ENCODE data around the gene CYTH1. TPM values are rescaled to one million over a fixed set of nuclear protein-coding genes. Genes with fewer than 3 reads are reported as not detected.
A peak's percentile ranks its signal among the peaks of the same experiment; 100 is the strongest.

CYTH1 gene
- total RNA-seq, 2 donors from 2014 or later = 54.6 to 68.9 TPM

DNA sequence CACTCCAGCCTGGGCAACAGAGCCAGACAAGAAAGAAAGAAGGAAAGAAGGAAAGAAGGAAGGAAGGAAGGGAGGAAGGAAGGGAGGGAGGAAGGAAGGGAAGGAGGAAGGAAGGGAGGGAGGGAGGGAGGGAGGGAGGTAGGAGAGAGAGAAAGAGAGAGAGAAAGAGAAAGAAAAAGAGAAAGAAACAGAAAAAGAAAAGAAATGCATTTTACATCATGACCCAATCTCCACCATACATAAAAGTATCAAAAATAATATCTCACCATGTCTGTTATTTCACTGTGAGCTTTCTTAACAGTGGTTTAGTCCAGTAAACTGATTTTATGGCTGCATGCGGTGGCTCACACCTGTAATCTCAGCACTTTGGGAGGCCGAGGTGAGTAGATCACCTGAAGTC is 70.0 kb downstream of the CYTH1 start:
- intact Hi-C loops (cut with DNase I) = no loop called here
- TF ChIP-seq, protein P1, sequence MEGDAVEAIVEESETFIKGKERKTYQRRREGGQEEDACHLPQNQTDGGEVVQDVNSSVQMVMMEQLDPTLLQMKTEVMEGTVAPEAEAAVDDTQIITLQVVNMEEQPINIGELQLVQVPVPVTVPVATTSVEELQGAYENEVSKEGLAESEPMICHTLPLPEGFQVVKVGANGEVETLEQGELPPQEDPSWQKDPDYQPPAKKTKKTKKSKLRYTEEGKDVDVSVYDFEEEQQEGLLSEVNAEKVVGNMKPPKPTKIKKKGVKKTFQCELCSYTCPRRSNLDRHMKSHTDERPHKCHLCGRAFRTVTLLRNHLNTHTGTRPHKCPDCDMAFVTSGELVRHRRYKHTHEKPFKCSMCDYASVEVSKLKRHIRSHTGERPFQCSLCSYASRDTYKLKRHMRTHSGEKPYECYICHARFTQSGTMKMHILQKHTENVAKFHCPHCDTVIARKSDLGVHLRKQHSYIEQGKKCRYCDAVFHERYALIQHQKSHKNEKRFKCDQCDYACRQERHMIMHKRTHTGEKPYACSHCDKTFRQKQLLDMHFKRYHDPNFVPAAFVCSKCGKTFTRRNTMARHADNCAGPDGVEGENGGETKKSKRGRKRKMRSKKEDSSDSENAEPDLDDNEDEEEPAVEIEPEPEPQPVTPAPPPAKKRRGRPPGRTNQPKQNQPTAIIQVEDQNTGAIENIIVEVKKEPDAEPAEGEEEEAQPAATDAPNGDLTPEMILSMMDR (IDR thresholded peaks at IDR 0.05) = no peak
- peaks cover 9% of the 10 kb centered on the region for H3K4me1 ChIP-seq
- no peaks in the 10 kb centered on the region for H3K27me3 ChIP-seq
- peaks cover 6% of the 10 kb centered on the region for H3K36me3 ChIP-seq
- DNase-seq = no peak
- H3K9ac ChIP-seq (ENCODE audit: low read depth in 2 of 2, low read length in 2 of 2) = no peak overlapping the region
- no peaks in the 10 kb centered on the region for H3K9me3 ChIP-seq
- no peak overlapping the region for H3K4me3 ChIP-seq
- no peak overlapping the region for H3K27ac ChIP-seq

DNA sequence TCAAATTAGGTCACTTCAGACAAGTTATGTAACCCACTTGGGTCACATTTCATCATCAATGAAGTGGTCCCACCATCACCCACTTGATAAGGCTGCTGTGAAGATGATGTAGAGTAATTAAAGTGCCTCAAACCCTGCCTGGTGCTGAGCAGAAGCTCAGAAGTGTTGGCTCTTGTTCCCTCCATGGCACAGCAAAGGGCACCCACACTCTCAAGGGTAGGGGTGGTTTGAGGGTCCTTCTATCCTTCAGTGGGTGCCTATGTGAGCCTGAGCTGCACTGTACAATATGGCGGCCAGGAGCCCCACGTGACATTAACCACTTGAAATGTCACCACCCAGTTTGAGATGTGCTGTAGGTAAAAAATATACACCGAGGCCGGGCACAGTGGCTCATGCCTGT is 71.5 kb downstream of the CYTH1 start:
- Histone ChIP-seq H3K9me3 (no peaks in the 10 kb centered on the region), H3K9ac (ENCODE audit: low read depth in 2 of 2, low read length in 2 of 2) (peak overlapping the region in 1 of 2 donors; percentile 12), H3K27me3 (no peaks in the 10 kb centered on the region), H3K36me3 (peaks cover 6% of the 10 kb centered on the region), H3K4me3 (no peak overlapping the region), H3K4me1 (peaks cover 3% of the 10 kb centered on the region), H3K27ac (no peak overlapping the region)
- intact Hi-C loops (cut with DNase I) = no loop called here
- DNase-seq = no peak
- TF ChIP-seq, protein P1 (IDR thresholded peaks at IDR 0.05) = no peak

DNA sequence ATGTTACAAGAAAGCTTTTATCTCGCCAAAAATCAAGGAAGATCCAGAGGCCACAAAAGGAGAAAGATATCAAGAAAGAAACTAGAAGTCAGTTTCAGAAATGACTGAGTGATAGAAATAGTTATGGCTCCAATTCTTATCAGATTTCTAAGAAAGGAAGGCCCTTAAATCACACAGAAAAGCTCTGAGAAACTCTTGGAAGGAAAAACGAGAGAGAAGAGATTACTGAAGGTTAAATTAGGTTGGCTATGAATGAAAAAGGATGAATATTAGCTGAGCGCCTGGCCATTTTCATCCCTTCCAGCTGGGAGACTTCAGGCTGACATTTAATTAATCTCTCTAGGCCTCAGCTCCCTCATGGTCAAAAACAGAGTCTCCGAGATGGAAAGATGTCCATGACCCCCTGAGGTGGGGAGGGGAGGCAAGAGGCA is 72.3 kb downstream of the CYTH1 start:
- Histone ChIP-seq H3K9me3 (no peaks in the 10 kb centered on the region), H3K27me3 (no peaks in the 10 kb centered on the region), H3K9ac (ENCODE audit: low read depth in 2 of 2, low read length in 2 of 2) (no peak overlapping the region), H3K4me3 (no peak overlapping the region), H3K27ac (no peak overlapping the region), H3K36me3 (peaks cover 12% of the 10 kb centered on the region), H3K4me1 (peaks cover 3% of the 10 kb centered on the region)
- TF ChIP-seq, protein P1 (IDR thresholded peaks at IDR 0.05) = no peak
- intact Hi-C loops (cut with DNase I) = loop anchor here (2.0 to 5.0 kb wide), 2 partner anchors 33 to 213 kb away; no protein-coding TSS in a partner anchor
- DNase-seq = no peak

DNA sequence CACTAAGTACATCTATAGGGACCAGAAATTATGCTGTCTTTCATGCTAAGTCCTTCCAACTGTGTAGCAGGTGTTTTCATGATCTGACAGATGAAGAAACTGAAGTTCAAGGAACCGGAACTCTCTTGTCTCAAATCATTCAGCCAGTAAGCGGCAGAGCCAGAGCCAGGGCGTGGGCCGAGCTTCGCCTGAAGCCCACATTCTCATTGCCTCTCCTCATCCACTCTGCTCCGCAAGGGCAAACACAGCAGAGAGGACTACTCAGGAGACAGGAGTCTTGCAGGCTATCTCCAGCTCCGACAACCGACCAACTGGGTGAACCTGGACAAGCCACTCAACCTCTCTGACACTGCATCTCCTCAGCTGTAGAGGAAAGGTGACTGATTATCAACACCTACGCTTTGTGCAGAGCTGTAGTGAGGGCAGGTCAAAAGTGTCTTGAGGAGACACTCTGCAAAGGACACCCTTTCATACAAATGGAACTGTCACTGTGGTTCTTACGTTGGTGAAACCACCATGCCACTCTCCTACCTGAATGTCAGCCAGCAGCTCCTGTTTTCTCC is 72.9 kb downstream of the CYTH1 start:
- H3K4me1 ChIP-seq = peaks cover 3% of the 10 kb centered on the region
- no peak overlapping the region for H3K4me3 ChIP-seq
- H3K9me3 ChIP-seq = no peaks in the 10 kb centered on the region
- no peak for DNase-seq
- no peak overlapping the region for H3K9ac ChIP-seq (ENCODE audit: low read depth in 2 of 2, low read length in 2 of 2)
- no peaks in the 10 kb centered on the region for H3K27me3 ChIP-seq
- H3K36me3 ChIP-seq = peaks cover 12% of the 10 kb centered on the region
- no peak overlapping the region for H3K27ac ChIP-seq
- intact Hi-C loops (cut with DNase I) = loop anchor here (2.0 to 5.0 kb wide), 2 partner anchors 33 to 212 kb away; no protein-coding TSS in a partner anchor
- TF ChIP-seq, protein P1 (IDR thresholded peaks at IDR 0.05) = no peak

DNA sequence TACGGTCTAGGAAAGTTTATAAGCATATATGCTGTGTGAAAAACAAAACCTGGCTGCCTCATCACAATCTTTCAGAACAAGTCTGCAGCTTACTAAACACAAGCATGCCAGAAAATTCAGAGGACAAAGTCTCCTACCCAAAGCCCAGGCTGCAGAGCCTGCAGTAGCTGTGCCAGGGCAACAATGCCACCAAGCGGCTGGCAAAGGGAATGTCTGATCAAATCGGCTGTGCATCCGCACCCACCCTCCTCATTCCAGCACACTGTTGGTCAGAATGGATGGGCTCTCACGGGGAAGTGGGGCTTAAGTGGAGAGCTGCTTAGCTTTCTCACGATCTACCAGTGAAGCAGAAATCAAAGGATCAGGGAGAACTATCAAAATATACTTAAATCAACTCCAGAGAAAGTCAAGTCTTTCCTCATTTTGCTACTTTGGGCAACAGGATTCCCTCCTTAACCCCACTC is 73.5 kb downstream of the CYTH1 start:
- H3K4me1 ChIP-seq = peaks cover 3% of the 10 kb centered on the region
- H3K36me3 ChIP-seq = peaks cover 12% of the 10 kb centered on the region

More for the DNA sequence above, 73.5 kb downstream of the CYTH1 start:
- intact Hi-C loops (cut with DNase I) = loop anchor here (2.0 to 5.0 kb wide), 2 partner anchors 34 to 212 kb away; no protein-coding TSS in a partner anchor
- TF ChIP-seq, protein P1 (IDR thresholded peaks at IDR 0.05) = peak; percentile 77
- H3K27me3 ChIP-seq = no peaks in the 10 kb centered on the region
- no peak overlapping the region for H3K9ac ChIP-seq (ENCODE audit: low read depth in 2 of 2, low read length in 2 of 2)
- H3K9me3 ChIP-seq = no peaks in the 10 kb centered on the region
- no peak overlapping the region for H3K27ac ChIP-seq
- H3K4me3 ChIP-seq = no peak overlapping the region
- DNase-seq = peak; percentile 63

All from colonic mucosa (tissue), 4 donors.